ES-I3 (cell line): Measurements from ENCODE around the gene TAF5L.
"Not testable (repeated sequence)": the region's sequence is repeated elsewhere in the genome, so short reads cannot be mapped to it uniquely, and the experiment has no call there.

ENCODE experiments used
- H3K36me3 ChIP-seq: 2 replicates; pipeline ENCODE4 v1.6.1; 2013; ENCODE audit warnings: mild to moderate bottlenecking, low read length, control low read depth, moderate library complexity; ENCODE audit not compliant: insufficient read depth
- H3K4me1 ChIP-seq: 2 replicates; pipeline ENCODE4 v1.6.1; 2013; ENCODE audit warnings: mild to moderate bottlenecking, control low read depth, low read length; ENCODE audit not compliant: insufficient read depth
- H3K9ac ChIP-seq: 2 replicates; pipeline ENCODE4 v1.6.1; 2013; ENCODE audit warnings: low read depth, mild to moderate bottlenecking, low read length, moderate library complexity
- H3K9me3 ChIP-seq: 2 replicates; pipeline ENCODE4 v1.6.1; 2013; ENCODE audit warnings: mild to moderate bottlenecking, low read length, moderate library complexity; ENCODE audit not compliant: control insufficient read depth, insufficient read depth

Gene TAF5L

DNA sequence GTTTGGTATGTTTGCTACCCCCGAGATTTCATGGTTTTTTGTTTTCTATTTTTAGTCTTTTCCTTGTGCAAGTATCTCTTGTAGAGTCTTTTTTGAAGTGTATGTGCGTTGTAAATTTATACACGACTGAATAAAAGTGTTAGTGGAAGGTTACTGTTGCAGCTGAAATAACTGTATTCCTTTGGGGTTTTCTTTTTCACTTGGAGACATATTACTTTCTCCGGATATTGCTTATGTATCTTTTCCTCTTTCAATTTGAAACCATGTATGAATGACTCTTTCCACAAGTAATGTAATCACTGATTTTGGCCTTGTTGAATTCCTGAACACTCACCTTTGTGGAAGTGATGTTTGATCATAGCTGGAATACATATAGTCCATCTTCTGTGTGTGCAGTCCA is 1.1 kb upstream of the TAF5L start:
- Histone ChIP-seq H3K9me3 (no peaks in the 10 kb centered on the region), H3K9ac (peak overlapping the region; percentile 98), H3K4me1 (peaks cover 13% of the 10 kb centered on the region; the same call in 1 of the 2 replicates), H3K36me3 (0 out of 2 replicates have a peak, but pooled peaks cover 6% of the 10 kb centered on the region)

DNA sequence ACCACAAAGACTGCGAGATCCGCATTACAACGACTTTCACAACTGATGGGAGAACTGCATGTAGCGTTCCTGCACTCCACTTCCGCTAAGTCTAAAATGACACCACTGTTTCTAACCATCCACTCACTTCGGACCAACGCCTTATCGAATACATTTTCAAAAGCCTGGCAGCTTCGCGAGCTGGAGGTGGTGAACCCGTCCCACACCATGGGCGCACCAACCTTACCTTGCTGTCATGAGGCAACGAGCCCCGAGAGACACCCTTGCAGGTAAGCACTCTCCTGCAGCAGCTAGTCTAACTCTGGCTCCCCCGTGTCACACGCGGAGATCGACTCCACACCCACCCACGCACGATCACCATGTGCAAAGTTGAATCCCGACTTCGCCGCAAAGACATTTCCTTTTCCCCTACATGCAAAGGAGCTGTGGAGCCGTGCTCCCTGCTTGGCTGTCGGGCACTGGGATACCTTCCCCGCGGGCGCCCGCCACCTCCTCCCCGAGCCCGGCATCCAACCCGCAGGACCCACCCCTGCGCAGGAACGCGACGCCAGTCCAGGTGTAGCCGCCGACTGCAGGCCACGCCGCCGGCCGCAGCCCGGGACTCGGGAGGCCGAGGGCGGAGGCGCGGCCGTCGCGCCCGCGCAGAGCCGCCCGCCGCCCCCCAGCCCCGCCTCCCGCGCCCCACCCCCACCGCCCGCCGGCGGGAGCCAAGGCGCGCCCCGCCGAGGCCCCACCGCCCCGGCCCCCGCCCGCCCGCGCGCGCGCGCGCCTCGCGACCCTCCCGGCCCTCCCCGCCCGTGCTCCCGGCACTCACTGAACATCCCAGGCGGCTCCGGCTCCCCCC is 629 bp downstream of the TAF5L start:
- peak overlapping the region; percentile 78 for H3K9ac ChIP-seq
- H3K4me1 ChIP-seq = peaks cover 13% of the 10 kb centered on the region; the same call in 1 of the 2 replicates
- no peaks in the 10 kb centered on the region for H3K9me3 ChIP-seq

DNA sequence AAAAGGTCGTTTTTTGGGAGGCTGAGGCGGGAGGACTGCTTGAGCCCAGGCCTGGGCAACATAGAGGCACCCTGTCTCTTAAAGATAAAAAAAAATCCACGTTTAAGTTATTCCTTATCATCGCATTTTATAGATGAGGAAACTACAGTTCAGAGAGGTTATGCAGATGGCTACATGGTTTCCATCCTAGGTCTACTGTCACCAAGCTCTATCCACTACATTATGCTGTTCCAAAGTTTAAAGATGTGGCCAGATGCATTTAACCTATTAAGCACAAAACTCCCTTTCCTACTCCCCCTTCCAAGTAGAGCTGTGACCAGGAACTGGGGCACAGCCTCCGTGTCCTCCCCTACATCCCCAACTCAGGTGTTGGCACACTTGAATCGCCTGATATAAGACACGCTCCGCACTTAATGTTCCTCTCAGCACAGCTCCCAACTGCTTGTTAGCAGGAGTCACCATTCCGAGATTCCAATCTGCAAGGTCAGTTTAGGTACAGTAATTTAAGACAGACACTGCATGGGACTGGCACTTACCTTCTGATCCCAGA is 1.3 kb downstream of the TAF5L start:
- H3K36me3 ChIP-seq = 0 out of 2 replicates have a peak, but pooled peaks cover 3% of the 10 kb centered on the region
- H3K9ac ChIP-seq = peak overlapping the region; percentile 78
- H3K4me1 ChIP-seq = peaks cover 13% of the 10 kb centered on the region; the same call in 1 of the 2 replicates
- no peaks in the 10 kb centered on the region for H3K9me3 ChIP-seq

More for the DNA sequence above, 629 bp downstream of the TAF5L start:
- H3K36me3 ChIP-seq = 0 out of 2 replicates have a peak, but pooled peaks cover 6% of the 10 kb centered on the region

DNA sequence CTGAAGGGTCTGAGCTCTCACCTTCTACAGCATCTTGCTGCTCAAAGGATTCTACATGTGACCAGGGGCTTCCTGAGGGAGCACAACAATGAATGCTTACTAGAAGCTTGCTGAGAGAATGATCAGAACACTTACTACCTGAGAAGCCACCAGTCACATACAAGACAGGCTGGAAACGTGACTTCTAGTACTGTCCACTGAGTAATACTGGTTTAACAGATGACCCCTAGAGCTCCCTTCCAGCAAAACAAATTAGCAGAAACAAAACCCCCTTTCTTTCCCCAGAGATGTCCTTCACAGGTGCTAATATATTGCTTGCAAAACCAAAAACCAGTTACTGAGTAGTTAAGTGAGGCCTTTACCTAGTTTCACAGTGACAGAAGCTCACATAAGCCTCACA is 2.1 kb downstream of the TAF5L start:
- Histone ChIP-seq H3K36me3 (no peaks in the 10 kb centered on the region), H3K9me3 (no peaks in the 10 kb centered on the region), H3K4me1 (peaks cover 13% of the 10 kb centered on the region; the same call in 1 of the 2 replicates), H3K9ac (no peak overlapping the region)

DNA sequence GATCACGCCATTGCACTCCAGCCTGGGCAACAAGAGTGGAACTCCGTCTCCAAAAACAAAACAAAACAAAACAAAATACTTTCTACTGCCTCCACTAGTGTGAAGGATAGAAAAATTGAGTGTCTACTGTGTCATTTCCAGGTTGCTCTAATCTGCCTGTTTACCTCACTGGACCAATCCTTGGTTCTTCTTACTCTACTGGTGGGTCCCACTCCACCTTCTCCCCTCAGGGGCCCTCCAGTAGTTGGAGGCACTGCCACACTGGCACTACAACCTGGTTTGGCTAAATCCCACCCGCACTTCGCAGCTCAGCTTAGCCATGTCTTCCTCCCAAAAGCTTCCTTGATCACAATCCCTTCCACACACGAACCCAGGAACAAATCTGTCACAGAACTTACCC is 2.7 kb downstream of the TAF5L start:
- Histone ChIP-seq H3K4me1 (peaks cover 13% of the 10 kb centered on the region; the same call in 1 of the 2 replicates), H3K9me3 (no peaks in the 10 kb centered on the region), H3K9ac (no peak overlapping the region), H3K36me3 (no peaks in the 10 kb centered on the region)

DNA sequence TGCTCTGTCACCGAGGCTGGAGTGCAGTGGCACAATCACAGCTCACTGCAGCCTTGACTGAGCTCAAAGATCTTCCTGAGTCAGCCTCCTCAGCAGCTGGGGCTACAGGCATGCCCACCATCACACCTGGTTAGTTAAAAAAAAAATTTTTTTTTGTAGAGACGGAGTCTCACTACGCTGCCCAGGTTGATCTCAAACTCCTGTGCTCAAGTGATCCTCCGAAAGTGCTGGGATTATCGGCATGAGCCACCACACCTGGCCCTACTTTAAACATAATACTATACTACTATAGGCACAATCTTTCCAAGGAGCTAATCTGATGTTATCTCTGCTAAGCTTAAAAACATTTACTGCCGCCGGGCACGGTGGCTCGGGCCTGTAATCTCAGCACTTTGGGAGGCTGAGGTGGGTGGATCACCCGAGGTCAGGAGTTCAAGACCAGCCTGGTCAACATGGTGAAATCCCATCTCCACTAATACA is 3.2 kb downstream of the TAF5L start:
- not testable (repeated sequence) for H3K9me3 ChIP-seq, H3K9ac ChIP-seq, H3K36me3 ChIP-seq
- H3K4me1 ChIP-seq = peaks cover 14% of the 10 kb centered on the region; the same call in 1 of the 2 replicates

DNA sequence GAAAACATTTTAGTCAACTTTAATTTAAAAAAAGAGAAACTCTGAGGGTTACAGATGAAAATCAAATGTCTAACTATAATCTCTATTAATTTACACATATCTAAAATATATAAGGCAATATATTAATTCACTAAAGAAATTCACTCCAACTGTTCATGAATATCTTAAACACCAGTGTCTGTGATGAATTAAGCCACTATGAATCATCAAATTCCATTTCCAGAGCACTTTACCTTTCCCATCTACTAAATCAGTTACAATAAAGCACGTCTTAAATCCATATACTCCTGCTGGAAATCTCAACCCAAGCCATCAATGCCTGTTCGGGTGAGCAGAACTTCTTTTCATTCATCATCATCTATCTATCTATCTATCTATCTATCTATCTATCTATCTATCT is 4.3 kb downstream of the TAF5L start:
- Histone ChIP-seq H3K9ac (no peak overlapping the region), H3K4me1 (peaks cover 19% of the 10 kb centered on the region; the same call in 1 of the 2 replicates), H3K36me3 (no peaks in the 10 kb centered on the region), H3K9me3 (no peaks in the 10 kb centered on the region)

DNA sequence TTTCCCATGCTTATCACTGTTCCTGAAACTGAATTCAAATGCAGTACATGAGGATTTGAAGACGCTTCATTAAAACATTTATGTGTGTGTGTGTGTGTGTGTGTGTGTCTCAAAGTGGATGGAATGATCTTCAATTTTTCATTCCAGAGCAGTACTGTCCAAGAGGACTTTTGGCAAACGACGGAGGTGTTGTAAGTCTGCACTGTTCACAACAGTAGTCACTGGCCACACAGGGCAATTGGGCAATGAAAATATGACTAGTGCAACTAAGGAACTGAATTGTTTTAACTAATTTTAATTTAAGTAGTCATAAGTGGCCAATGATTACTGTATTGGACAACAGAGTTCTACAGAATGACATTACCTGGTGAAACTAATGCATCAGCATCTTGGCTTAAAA is 5.0 kb downstream of the TAF5L start:
- Histone ChIP-seq H3K4me1 (peaks cover 19% of the 10 kb centered on the region; the same call in 1 of the 2 replicates), H3K36me3 (no peaks in the 10 kb centered on the region), H3K9me3 (no peaks in the 10 kb centered on the region), H3K9ac (no peak overlapping the region)

DNA sequence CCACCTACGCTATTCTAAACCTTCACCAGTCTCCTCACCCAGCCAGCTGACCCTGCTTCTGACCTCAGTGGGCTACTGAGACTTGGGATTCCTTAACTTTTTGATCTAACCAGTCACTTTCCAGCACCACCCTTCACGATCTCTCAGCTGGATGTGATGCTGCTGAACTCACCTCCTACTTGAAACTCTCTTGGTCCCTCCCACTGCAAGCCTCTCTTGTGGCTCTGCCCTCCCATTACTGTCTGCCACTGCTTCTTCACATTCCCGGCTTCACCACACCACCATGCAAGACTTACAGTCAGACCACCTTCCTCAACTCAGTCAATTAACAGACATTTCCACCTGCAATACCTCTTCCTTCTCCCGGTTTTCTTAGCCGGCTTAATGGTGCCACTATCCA is 6.3 kb downstream of the TAF5L start:
- Histone ChIP-seq H3K4me1 (peaks cover 19% of the 10 kb centered on the region; the same call in 1 of the 2 replicates), H3K36me3 (no peaks in the 10 kb centered on the region), H3K9ac (no peak overlapping the region), H3K9me3 (no peaks in the 10 kb centered on the region)

DNA sequence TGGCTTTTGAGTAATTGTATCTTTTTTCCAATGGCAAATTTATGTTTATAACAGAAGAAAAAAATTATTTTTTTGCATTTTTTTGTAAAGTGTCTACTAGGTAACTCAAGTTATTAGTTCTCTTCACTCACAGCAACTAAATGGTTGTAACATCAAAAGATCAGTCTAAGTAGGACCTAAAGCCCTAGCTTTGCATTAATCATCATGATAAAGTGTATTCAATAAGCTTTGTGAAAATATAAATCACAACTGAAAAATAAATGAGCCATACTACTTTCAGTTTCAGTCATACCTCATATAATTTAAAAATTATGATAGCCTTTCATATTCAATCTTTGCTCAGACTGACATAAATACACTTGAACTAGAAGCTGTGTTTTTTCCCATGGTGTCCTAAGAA is 6.9 kb downstream of the TAF5L start:
- Histone ChIP-seq H3K4me1 (peaks cover 12% of the 10 kb centered on the region; the same call in 1 of the 2 replicates), H3K9me3 (no peaks in the 10 kb centered on the region), H3K36me3 (no peaks in the 10 kb centered on the region), H3K9ac (no peak overlapping the region)

DNA sequence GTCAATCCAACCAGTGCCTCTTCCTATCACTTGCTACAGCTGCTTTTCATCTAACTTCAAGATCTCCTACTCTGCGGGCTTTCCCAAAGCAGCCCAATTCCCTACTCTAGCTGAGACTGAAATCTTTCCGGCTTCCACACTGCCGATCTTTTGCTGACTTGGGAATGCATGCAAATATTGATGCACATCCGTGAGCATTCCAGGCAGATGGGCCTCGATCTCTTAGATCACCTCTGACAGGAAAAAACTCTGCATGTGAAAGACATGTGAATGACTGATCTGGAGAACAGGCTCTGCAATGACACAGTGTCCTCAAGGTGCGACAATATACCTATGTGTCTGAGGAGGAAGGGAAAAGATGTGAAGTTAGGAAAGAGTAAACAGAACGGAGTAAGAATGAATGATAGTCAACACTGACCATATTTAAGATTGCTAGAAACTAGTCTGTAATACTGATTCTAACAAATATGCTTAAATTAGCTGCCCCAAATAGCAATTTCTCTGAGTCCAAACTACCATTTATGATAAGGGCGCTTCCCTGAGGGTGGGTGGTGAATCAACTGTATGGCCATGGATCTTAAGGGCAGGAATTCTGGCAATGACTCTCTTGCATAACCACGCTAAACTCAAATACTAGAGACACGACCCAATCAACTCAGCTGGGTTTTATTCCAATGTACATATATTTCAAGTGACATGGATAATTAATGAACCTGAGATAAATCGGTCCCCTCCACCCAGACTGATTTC is 8.4 kb downstream of the TAF5L start:
- no peaks in the 10 kb centered on the region for H3K9me3 ChIP-seq
- H3K36me3 ChIP-seq = 0 out of 2 replicates have a peak, but pooled peaks cover 2% of the 10 kb centered on the region
- H3K4me1 ChIP-seq = peaks cover 6% of the 10 kb centered on the region; the same call in 1 of the 2 replicates
- no peak overlapping the region for H3K9ac ChIP-seq

DNA sequence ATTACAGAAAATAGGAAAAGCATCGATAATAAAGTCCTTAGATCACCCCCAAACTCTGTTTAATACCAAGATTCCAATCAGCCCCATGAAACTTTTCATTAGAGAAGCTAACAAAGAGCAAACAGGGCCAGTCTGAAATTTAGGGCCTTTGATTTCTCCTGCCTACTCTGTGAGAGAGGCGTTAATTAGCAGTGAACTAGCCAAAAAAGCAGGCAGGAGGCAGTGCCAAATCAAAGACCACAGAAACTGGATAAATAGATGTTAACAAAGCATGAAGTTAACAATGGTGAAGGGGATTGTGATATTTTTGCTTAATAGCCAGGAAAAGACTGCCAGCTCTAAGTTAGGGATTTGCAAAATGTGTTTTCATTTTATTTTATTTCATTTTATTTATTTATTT is 11.2 kb downstream of the TAF5L start:
- Histone ChIP-seq H3K4me1 (peaks cover 6% of the 10 kb centered on the region; the same call in 1 of the 2 replicates), H3K9ac (no peak overlapping the region), H3K36me3 (peaks cover 7% of the 10 kb centered on the region), H3K9me3 (no peaks in the 10 kb centered on the region)

DNA sequence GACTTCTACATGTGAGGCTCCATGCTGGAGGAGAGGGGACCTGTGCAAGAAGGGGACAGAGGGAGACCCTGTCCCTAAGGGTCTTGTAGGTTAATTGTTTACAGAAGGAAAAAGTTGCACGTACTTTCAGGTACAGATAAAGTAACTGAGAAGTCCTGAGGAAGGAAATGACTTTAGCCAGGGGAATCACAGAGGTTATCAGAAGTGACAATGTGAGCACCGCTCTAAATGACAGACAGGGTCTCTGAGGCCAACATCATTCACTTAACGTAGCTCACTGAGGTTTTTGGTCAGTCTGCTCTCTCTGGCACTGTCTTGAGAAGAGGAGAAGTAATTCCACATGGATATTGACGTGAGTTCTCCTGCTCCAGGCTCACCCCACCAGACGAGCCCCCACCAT is 12.0 kb downstream of the TAF5L start:
- H3K36me3 ChIP-seq = peaks cover 7% of the 10 kb centered on the region
- no peaks in the 10 kb centered on the region for H3K9me3 ChIP-seq
- H3K4me1 ChIP-seq = peaks cover 6% of the 10 kb centered on the region; the same call in 1 of the 2 replicates
- H3K9ac ChIP-seq = no peak overlapping the region

DNA sequence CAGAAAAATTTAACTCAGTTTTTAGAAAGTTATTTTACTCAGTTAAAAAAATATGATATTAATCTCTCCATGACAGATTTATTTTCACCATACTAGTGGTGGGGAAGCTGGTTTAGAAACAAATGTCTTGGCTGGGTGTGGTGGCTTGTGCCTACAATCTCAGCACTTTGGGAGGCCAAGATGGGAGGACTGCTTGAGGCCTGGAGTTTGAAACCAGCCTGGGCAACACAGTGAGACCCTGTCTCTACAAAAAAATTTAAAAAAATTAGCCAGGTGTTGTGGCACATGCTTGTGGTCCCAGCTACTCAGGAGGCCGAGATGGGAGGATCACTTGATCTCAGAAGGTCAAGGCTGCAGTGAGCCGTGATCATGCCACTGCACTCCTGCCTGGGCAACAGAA is 17.3 kb downstream of the TAF5L start:
- Histone ChIP-seq H3K9me3 (no peaks in the 10 kb centered on the region), H3K4me1 (no peaks in the 10 kb centered on the region), H3K36me3 (peaks cover 7% of the 10 kb centered on the region), H3K9ac (no peak overlapping the region)
